D721Med (cell line): ENCODE results near the gene KCNMB3.
"Not testable (repeated sequence)": the region's sequence is repeated elsewhere in the genome, so short reads cannot be mapped to it uniquely, and the experiment has no call there.

ENCODE experiments used
- DNase-seq: peaks from one replicate; pipeline ENCODE4 v3.0.0; 2011; ENCODE audit warnings: low spot score; ENCODE audit not compliant: insufficient read length
- FAIRE-seq: peaks from 2 replicates; lab custom pipeline; 2011; peaks lifted over from hg19 to GRCh38; lab: Jason Lieb, UNC
- CTCF ChIP-seq: IDR thresholded peaks from 2 replicates; pipeline ENCODE4 v1.5.1; 2012; ENCODE audit warnings: mild to moderate bottlenecking, control low read depth; ENCODE audit not compliant: insufficient read depth; ENCODE audit errors: missing control alignments

Gene KCNMB3

GRCh38 chr3:179227349-179227748 is 23.6 kb downstream of the KCNMB3 start:
- DNase-seq, result no peak
- no peak for TF ChIP-seq CTCF
- no peak for FAIRE-seq

GRCh38 chr3:179224584-179224983 is 26.3 kb downstream of the KCNMB3 start:
- no peak for TF ChIP-seq CTCF
- DNase-seq (no peak), FAIRE-seq (no peak)

GRCh38 chr3:179223548-179223947 is 27.4 kb downstream of the KCNMB3 start:
- FAIRE-seq, result no peak
- no peak for TF ChIP-seq CTCF

GRCh38 chr3:179218213-179218612 is 32.7 kb downstream of the KCNMB3 start:
- not testable (repeated sequence) for FAIRE-seq, DNase-seq

More at GRCh38 chr3:179223548-179223947, 27.4 kb downstream of the KCNMB3 start:
- DNase-seq, result no peak

GRCh38 chr3:179215550-179215949 is 35.4 kb downstream of the KCNMB3 start:
- not testable (repeated sequence) for DNase-seq, FAIRE-seq

- DNase-seq (no peak), FAIRE-seq (no peak)
- TF ChIP-seq CTCF, result no peak
These were observed 50.1 kb downstream of the KCNMB3 start for GRCh38 chr3:179200790-179201189.

GRCh38 chr3:179196700-179197099 is 54.2 kb downstream of the KCNMB3 start:
- FAIRE-seq (no peak), DNase-seq (no peak)

GRCh38 chr3:179196098-179196497 is 54.8 kb downstream of the KCNMB3 start:
- no peak for DNase-seq
- no peak for FAIRE-seq
- TF ChIP-seq CTCF, result no peak

More at GRCh38 chr3:179196700-179197099, 54.2 kb downstream of the KCNMB3 start:
- TF ChIP-seq CTCF, result no peak
